WERI-Rb-1 (cell line): Measurements from ENCODE around the gene ELOA2.

ENCODE experiments used
- DNase-seq: peaks from one replicate; pipeline ENCODE4 v3.0.0-alpha.2; 2020
- H3K27ac ChIP-seq: fragments of 250-450 bp; sonication (Bioruptor Pico); 2 replicates; pipeline ENCODE4 v1.5.1; 2020; ENCODE audit warnings: mild to moderate bottlenecking, moderate library complexity
- H3K27me3 ChIP-seq: fragments of 250-450 bp; sonication (Bioruptor Pico); 2 replicates; pipeline ENCODE4 v1.5.1; 2021; ENCODE audit warnings: mild to moderate bottlenecking, low read depth, moderate library complexity; ENCODE audit not compliant: insufficient read depth, severe bottlenecking
- H3K36me3 ChIP-seq: fragments of 250-450 bp; sonication (Bioruptor Pico); 2 replicates; pipeline ENCODE4 v1.5.1; 2020; ENCODE audit warnings: mild to moderate bottlenecking, moderate library complexity
- H3K4me3 ChIP-seq: 2 replicates; pipeline ENCODE4 v1.5.1; 2011; ENCODE audit warnings: low read depth, mild to moderate bottlenecking, control low read depth, low read length
- H3K9me3 ChIP-seq: fragments of 250-450 bp; sonication (Bioruptor Pico); 2 replicates; pipeline ENCODE4 v1.5.1; 2021; ENCODE audit warnings: mild to moderate bottlenecking, moderate library complexity; ENCODE audit not compliant: severe bottlenecking
- TF ChIP-seq, protein P1 (sequence below): IDR thresholded peaks from 2 replicates; pipeline ENCODE4 v1.5.1; 2011; ENCODE audit warnings: low read depth, mild to moderate bottlenecking, control low read depth, inconsistent platforms, low read length

ELOA2 gene, protein sequence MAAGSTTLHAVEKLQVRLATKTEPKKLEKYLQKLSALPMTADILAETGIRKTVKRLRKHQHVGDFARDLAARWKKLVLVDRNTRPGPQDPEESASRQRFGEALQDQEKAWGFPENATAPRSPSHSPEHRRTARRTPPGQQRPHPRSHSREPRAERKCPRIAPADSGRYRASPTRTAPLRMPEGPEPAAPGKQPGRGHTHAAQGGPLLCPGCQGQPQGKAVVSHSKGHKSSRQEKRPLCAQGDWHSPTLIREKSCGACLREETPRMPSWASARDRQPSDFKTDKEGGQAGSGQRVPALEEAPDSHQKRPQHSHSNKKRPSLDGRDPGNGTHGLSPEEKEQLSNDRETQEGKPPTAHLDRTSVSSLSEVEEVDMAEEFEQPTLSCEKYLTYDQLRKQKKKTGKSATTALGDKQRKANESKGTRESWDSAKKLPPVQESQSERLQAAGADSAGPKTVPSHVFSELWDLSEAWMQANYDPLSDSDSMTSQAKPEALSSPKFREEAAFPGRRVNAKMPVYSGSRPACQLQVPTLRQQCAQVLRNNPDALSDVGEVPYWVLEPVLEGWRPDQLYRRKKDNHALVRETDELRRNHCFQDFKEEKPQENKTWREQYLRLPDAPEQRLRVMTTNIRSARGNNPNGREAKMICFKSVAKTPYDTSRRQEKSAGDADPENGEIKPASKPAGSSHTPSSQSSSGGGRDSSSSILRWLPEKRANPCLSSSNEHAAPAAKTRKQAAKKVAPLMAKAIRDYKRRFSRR

DNA sequence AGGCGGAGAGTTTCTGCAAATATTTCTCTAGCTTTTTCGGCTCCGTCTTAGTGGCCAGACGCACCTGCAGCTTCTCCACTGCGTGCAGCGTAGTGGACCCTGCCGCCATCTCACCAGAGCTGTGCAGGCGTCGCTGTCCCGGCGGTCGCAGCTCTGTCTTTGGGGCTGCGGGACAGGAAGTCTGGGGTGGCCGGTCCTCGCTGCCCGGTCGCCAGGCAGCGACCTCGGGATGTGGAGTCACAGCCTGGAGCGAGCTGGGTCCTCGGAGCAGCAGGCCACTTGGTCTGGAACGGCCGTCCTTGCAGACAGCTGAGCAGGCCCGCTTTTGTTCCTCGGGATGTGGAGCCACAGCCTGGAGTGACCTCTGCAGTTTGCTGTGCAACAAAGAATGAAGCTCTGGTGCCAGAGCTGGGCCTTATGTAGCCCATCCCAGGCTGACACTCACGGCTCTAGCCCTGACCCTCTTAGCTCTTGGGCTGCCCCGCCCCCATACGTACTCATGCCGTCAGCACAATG is at the start of gene ELOA2:
Gene ELOA2, minus strand, starts transcription at position 466 of the 516 bp plus-strand sequence. Its CDS starts 357 bp downstream, at position 109.
- H3K27ac ChIP-seq: no peak within 1 kb of the TSS
- TF ChIP-seq, protein P1, sequence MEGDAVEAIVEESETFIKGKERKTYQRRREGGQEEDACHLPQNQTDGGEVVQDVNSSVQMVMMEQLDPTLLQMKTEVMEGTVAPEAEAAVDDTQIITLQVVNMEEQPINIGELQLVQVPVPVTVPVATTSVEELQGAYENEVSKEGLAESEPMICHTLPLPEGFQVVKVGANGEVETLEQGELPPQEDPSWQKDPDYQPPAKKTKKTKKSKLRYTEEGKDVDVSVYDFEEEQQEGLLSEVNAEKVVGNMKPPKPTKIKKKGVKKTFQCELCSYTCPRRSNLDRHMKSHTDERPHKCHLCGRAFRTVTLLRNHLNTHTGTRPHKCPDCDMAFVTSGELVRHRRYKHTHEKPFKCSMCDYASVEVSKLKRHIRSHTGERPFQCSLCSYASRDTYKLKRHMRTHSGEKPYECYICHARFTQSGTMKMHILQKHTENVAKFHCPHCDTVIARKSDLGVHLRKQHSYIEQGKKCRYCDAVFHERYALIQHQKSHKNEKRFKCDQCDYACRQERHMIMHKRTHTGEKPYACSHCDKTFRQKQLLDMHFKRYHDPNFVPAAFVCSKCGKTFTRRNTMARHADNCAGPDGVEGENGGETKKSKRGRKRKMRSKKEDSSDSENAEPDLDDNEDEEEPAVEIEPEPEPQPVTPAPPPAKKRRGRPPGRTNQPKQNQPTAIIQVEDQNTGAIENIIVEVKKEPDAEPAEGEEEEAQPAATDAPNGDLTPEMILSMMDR: no peak
- DNase-seq: no peak
- H3K36me3 ChIP-seq: no peaks in the 10 kb centered on the region
- no peaks in the 10 kb centered on the region for H3K9me3 ChIP-seq
- no peak within 1 kb of the TSS for H3K4me3 ChIP-seq
- no peaks in the 10 kb centered on the region for H3K27me3 ChIP-seq

DNA sequence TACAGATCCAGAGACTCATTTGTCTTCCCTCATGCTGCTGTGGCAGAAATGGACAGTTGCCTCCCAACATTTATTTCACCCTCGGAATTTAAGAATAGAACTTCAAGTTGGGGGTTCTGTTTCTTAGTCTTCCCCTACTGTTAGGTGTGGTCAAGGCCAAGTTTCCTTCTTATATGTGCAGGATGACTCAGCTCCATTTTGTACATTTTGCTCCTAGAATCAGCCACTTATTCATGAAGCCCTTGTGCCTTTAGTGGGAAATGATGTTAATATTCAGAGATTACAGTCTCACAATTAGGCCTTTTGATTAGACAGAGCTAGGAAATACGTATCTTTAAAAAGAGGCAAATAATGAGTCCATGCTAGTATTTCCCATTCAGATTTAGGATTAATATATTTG is 46.2 kb upstream of the ELOA2 start:
- Histone ChIP-seq H3K9me3 (no peaks in the 10 kb centered on the region), H3K27me3 (no peaks in the 10 kb centered on the region), H3K36me3 (no peaks in the 10 kb centered on the region), H3K4me3 (no peak overlapping the region), H3K27ac (no peak overlapping the region)
- TF ChIP-seq, protein P1: no peak
- DNase-seq: no peak

DNA sequence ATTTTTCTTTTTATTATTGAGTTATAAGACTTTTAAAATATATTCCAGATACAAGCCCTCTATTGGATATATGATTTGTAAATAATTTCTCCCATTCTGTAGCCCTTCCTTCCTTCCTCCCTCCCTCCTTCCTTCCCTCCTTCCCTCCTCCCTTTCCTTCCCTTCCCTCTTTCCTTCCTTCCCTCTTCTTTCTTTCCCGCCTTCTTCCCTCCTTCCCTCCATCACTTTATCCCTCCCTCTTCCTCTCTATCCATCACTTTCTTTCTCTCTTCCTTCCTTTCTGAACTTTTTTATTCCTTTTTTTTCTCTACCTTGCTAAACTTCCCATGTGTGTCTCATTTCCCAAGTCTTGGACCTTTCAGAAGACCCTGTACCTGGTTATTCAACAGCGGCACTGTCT is 45.5 kb upstream of the ELOA2 start:
- H3K4me3 ChIP-seq: no peak overlapping the region
- no peaks in the 10 kb centered on the region for H3K27me3 ChIP-seq
- no peaks in the 10 kb centered on the region for H3K9me3 ChIP-seq
- no peak for DNase-seq
- TF ChIP-seq, protein P1: no peak
- no peak overlapping the region for H3K27ac ChIP-seq
- H3K36me3 ChIP-seq: no peaks in the 10 kb centered on the region

DNA sequence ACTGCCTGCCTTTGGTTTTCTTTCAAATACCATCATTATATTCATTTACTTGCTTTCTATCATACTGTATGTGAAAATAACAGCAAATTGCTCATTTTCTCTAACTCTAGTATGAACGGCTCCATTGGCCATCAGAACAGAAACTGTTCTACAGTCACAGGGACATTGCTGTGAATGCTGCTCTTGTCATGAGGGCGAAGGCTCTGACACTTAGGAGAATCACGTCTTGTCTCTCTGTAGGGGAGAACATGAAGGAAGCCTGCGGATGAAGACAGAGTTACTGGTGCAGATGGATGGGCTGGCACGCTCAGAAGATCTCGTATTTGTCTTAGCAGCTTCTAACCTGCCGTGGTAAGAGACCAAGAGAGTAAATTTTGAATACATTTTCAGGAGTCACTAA is 41.7 kb upstream of the ELOA2 start:
- Histone ChIP-seq H3K9me3 (no peaks in the 10 kb centered on the region), H3K27ac (no peak overlapping the region), H3K27me3 (no peaks in the 10 kb centered on the region), H3K36me3 (no peaks in the 10 kb centered on the region), H3K4me3 (no peak overlapping the region)
- no peak for DNase-seq
- TF ChIP-seq, protein P1: no peak

DNA sequence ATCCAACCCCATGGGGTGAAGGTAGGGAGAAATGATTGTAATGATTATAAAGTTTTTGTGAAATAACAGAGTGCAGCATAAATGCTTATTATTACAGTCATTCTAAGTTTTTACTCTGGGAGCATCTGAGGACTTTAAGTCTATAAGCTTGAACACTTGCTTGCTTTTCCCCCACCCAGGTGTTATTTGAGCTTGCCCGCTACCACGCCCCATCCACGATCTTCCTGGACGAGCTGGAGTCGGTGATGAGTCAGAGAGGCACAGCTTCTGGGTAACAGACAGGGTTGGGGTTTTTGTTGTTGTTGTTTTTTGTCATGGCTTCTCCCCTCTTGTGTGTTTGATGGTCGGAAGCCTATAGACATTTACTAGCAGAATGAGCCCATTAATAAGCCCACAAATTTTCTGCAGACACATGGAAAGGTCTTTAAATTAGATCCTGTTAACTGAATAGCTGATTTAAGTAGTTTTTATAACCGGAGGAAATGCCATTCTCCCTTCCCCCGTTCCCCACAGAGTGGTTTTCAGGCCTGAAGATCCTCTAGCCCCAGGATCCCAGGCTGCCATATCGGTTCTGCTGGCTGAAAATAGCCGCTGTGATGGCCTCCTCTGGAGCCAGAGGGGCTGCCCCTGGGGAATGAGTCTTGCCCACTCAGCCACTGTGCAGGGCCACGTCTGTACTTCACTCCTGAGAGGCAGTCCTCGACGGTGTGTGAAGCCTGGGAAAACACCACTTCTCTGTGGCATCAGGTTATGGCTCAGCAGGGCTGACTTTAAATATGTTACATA is 39.9 kb upstream of the ELOA2 start:
- DNase-seq: no peak
- H3K27ac ChIP-seq: no peak overlapping the region
- TF ChIP-seq, protein P1: no peak
- H3K27me3 ChIP-seq: no peaks in the 10 kb centered on the region
- no peaks in the 10 kb centered on the region for H3K36me3 ChIP-seq
- H3K9me3 ChIP-seq: no peaks in the 10 kb centered on the region
- no peak overlapping the region for H3K4me3 ChIP-seq
